ENCODE results near the gene SHE.

DNA sequence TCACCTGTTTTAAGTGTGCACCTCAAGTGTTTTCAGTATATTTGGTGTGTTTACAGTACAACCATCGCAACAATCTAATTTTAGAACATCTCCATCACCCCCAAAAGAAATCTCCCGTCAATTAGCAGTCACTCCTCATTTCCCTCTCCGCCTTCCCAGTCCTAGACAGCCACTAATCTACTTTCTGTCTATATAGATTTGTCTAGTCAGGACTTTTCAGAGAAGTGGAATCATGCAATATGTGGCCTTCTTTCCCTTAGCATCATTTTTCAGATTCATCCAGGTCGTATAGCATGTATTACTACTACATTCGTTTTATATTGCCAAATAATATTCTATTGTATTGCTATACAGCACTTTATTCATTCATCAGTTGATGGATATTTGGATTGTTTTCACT is 1.7 kb upstream of the SHE start:
- TF ChIP-seq, protein P1, sequence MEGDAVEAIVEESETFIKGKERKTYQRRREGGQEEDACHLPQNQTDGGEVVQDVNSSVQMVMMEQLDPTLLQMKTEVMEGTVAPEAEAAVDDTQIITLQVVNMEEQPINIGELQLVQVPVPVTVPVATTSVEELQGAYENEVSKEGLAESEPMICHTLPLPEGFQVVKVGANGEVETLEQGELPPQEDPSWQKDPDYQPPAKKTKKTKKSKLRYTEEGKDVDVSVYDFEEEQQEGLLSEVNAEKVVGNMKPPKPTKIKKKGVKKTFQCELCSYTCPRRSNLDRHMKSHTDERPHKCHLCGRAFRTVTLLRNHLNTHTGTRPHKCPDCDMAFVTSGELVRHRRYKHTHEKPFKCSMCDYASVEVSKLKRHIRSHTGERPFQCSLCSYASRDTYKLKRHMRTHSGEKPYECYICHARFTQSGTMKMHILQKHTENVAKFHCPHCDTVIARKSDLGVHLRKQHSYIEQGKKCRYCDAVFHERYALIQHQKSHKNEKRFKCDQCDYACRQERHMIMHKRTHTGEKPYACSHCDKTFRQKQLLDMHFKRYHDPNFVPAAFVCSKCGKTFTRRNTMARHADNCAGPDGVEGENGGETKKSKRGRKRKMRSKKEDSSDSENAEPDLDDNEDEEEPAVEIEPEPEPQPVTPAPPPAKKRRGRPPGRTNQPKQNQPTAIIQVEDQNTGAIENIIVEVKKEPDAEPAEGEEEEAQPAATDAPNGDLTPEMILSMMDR (conservative IDR thresholded peaks at IDR 0.05 in 1 of 2, IDR thresholded peaks at IDR 0.05 in 1 of 2; ENCODE audit: low read depth in 1 of 2, low read length in 2 of 2): no peak
- TF ChIP-seq EZH2 (IDR thresholded peaks at IDR 0.05; ENCODE audit: low read length, missing control alignments): peak; percentile 2

Data from fibroblast of lung (primary cell).